Prostate gland (tissue), 2 donors: ENCODE results near the gene RNF220. TPM values are rescaled to one million over a fixed set of nuclear protein-coding genes. Genes with fewer than 3 reads are reported as not detected.

Experiments used
- DNase-seq: peaks from one replicate; pipeline ENCODE4 v3.0.0-alpha.2; 2019; ENCODE audit warnings: low spot score
- H3K27ac ChIP-seq, 2 donors: fragments of 200-600 bp; sonication (generic); 2 replicates each; pipeline ENCODE4 v1.5.1; 2017 to 2019
- H3K27me3 ChIP-seq: fragments of 200-600 bp; sonication (generic); replicated peaks from 2 replicates; pipeline ENCODE4 v1.5.1; 2019; ENCODE audit not compliant: insufficient read depth
- H3K36me3 ChIP-seq, 2 donors: fragments of 200-600 bp; sonication (generic); 1 replicate in 1 of 2; 2 replicates in 1 of 2; pipeline versions ENCODE4 v1.5.1 to v1.8.1; 2017 to 2019
- H3K4me1 ChIP-seq: fragments of 200-600 bp; sonication (generic); replicated peaks from 2 replicates; pipeline ENCODE4 v1.5.1; 2019
- H3K4me3 ChIP-seq, 2 donors: fragments of 200-600 bp; sonication (generic); 2 replicates each; pipeline ENCODE4 v1.5.1; 2017 to 2019
- H3K9me3 ChIP-seq: fragments of 200-600 bp; sonication (generic); 2 replicates; pipeline ENCODE4 v1.5.1; 2017
- CTCF ChIP-seq, 4 experiments: fragments of 200-600 bp in 2 of 4; fragments of 450-650 bp in 2 of 4; sonication (generic) in 2 of 4; IDR thresholded peaks; 1 replicate in 3 of 4; 2 replicates in 1 of 4; pipeline ENCODE4 v1.5.1; 2016 to 2019; ENCODE audit warnings: antibody characterized with exemption in 4 of 4, mild to moderate bottlenecking in 2 of 4, moderate library complexity in 2 of 4
- POLR2A ChIP-seq: fragments of 450-650 bp; IDR thresholded peaks from one replicate; pipeline ENCODE4 v1.6.1; 2016; ENCODE audit warnings: antibody characterized with exemption, mild to moderate bottlenecking
- POLR2AphosphoS5 ChIP-seq: sonication (generic); formaldehyde crosslinking; IDR thresholded peaks from one replicate; pipeline ENCODE4 v1.6.1; 2017; ENCODE audit warnings: antibody characterized with exemption
- WGBS: methylation state at CpG from one replicate; pipeline ENCODE4 v1.1.5; 2018; 5-methylcytosine and 5-hydroxymethylcytosine counted together
- intact Hi-C: fragments of 100-400 bp; cut with DNase I; formaldehyde crosslinking; loops from one replicate; pipeline ENCODE4 v1.14.2; 2022
- total RNA-seq, 2 donors: library from RNA; depleted of rRNA; stranded (reverse); fragments of >200 nt; gene quantifications; one replicate each; pipeline ENCODE4 v1.1.0, GENCODE V29; 2016

The RNF220 gene
- total RNA-seq, 2 donors from 2014 or later: 116 to 147 TPM

GRCh38 chr1:44608141-44608540 lies 203.1 kb downstream of the RNF220 start:
- intact Hi-C loops: no loop called here
- no peak for DNase-seq
- no peaks in the 10 kb centered on the region for H3K9me3 ChIP-seq
- no peak overlapping the region for H3K4me3 ChIP-seq
- 82% methylated on average over 5 of the region's 6 CpGs for WGBS
- H3K36me3 ChIP-seq: no peaks in the 10 kb centered on the region
- no peaks in the 10 kb centered on the region for H3K27me3 ChIP-seq
- no peak for TF ChIP-seq POLR2A
- TF ChIP-seq POLR2AphosphoS5: no peak
- TF ChIP-seq CTCF (IDR thresholded peaks at IDR 0.05): no peak
- no peaks in the 10 kb centered on the region for H3K4me1 ChIP-seq
- H3K27ac ChIP-seq: no peak overlapping the region

- intact Hi-C loops: no loop called here
- DNase-seq: peak; percentile 24
- WGBS: 38% methylated on average over 10 of the region's 10 CpGs
These were observed 204.3 kb downstream of the RNF220 start for GRCh38 chr1:44609412-44609767.

GRCh38 chr1:44609768-44610526 lies 204.9 kb downstream of the RNF220 start:
- no peaks in the 10 kb centered on the region for H3K9me3 ChIP-seq
- no peak for DNase-seq
- H3K27me3 ChIP-seq: no peaks in the 10 kb centered on the region
- H3K36me3 ChIP-seq: no peaks in the 10 kb centered on the region
- TF ChIP-seq POLR2A (no peak), POLR2AphosphoS5 (no peak), CTCF (IDR thresholded peaks at IDR 0.05) (no peak)
- intact Hi-C loops: loop anchor here (2.0 kb wide), 1 partner anchor 43 kb away; no protein-coding TSS in a partner anchor
- H3K27ac ChIP-seq: no peak overlapping the region
- no peak overlapping the region for H3K4me3 ChIP-seq
- H3K4me1 ChIP-seq: no peaks in the 10 kb centered on the region
- WGBS: 86% methylated on average over 25 of the region's 25 CpGs

More at GRCh38 chr1:44609412-44609767, 204.3 kb downstream of the RNF220 start:
- H3K4me1 ChIP-seq: no peaks in the 10 kb centered on the region
- no peaks in the 10 kb centered on the region for H3K9me3 ChIP-seq
- no peak overlapping the region for H3K27ac ChIP-seq
- no peaks in the 10 kb centered on the region for H3K36me3 ChIP-seq
- H3K27me3 ChIP-seq: no peaks in the 10 kb centered on the region
- peak in 3 of 4 experiments; percentile 32 to 61 (median 49) for TF ChIP-seq CTCF (IDR thresholded peaks at IDR 0.05)
- no peak for TF ChIP-seq POLR2A
- no peak overlapping the region for H3K4me3 ChIP-seq

- WGBS: 69% methylated on average over 10 of the region's 12 CpGs
- intact Hi-C loops: loop anchor here (2.0 kb wide), 1 partner anchor 42 kb away; no protein-coding TSS in a partner anchor
- DNase-seq: no peak
- Histone ChIP-seq H3K4me1 (no peaks in the 10 kb centered on the region), H3K4me3 (no peak overlapping the region), H3K9me3 (no peaks in the 10 kb centered on the region), H3K27ac (no peak overlapping the region), H3K27me3 (no peaks in the 10 kb centered on the region), H3K36me3 (no peaks in the 10 kb centered on the region)
- TF ChIP-seq CTCF (IDR thresholded peaks at IDR 0.05) (no peak), POLR2A (no peak), POLR2AphosphoS5 (no peak)
These were observed 205.6 kb downstream of the RNF220 start for GRCh38 chr1:44610527-44611148.
